BE2C (cell line): ENCODE results near the gene PDCD1LG2.

ENCODE experiments used
- DNase-seq: peaks from one replicate; pipeline ENCODE4 v3.0.0-alpha.2; 2020
- H3K27me3 ChIP-seq: fragments of 250-450 bp; sonication (Bioruptor Pico); 2 replicates; pipeline ENCODE4 v1.5.1; 2020; ENCODE audit warnings: mild to moderate bottlenecking
- H3K36me3 ChIP-seq: fragments of 250-450 bp; sonication (Bioruptor Pico); 2 replicates; pipeline ENCODE4 v1.5.1; 2020; ENCODE audit warnings: mild to moderate bottlenecking
- H3K4me1 ChIP-seq: fragments of 250-450 bp; sonication (Bioruptor Pico); 2 replicates; pipeline ENCODE4 v1.5.1; 2020
- H3K4me3 ChIP-seq: 2 replicates; pipeline ENCODE4 v1.5.1; 2011; ENCODE audit warnings: low read depth, low read length
- H3K9me3 ChIP-seq: fragments of 250-450 bp; sonication (Bioruptor Pico); 2 replicates; pipeline ENCODE4 v1.5.1; 2020
- CTCF ChIP-seq: IDR thresholded peaks from 2 replicates; pipeline ENCODE4 v1.5.1; 2012; ENCODE audit warnings: mild to moderate bottlenecking, low read depth, low read length

Gene PDCD1LG2

GRCh38 chr9:5614192-5614591, 103.9 kb downstream of the PDCD1LG2 start:
- Histone ChIP-seq H3K36me3 (no peaks in the 10 kb centered on the region), H3K4me3 (no peak overlapping the region), H3K27me3 (peaks cover 3% of the 10 kb centered on the region; the same call in 1 of the 2 replicates), H3K4me1 (no peaks in the 10 kb centered on the region), H3K9me3 (no peaks in the 10 kb centered on the region)
- no peak for DNase-seq
- TF ChIP-seq CTCF, result no peak

GRCh38 chr9:5614985-5615384, 104.7 kb downstream of the PDCD1LG2 start:
- Histone ChIP-seq H3K36me3 (no peaks in the 10 kb centered on the region), H3K4me1 (no peaks in the 10 kb centered on the region), H3K27me3 (peaks cover 3% of the 10 kb centered on the region; the same call in 1 of the 2 replicates), H3K9me3 (no peaks in the 10 kb centered on the region), H3K4me3 (no peak overlapping the region)
- TF ChIP-seq CTCF, result no peak
- DNase-seq, result no peak

DNA sequence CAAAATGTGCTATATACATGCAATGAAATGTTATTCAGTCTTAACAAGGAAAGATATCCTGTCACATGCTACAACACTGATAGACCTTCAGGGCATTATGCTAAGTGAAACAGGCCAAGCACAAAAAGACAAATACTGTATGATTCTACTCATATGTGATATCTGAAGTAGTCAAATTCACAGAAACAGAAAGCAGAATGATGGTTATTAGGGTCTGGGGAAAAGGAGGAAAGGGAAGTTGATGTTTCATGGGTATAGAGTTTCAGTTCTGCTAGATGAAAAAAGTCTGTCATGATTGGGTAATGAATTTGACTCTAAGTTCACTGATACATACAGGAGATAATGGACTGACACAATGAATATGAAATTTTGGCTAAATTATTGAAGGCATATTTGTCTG, 107.4 kb downstream of the PDCD1LG2 start:
- no peak overlapping the region for H3K4me3 ChIP-seq
- no peaks in the 10 kb centered on the region for H3K27me3 ChIP-seq
- DNase-seq, result no peak
- TF ChIP-seq CTCF, result no peak
- no peaks in the 10 kb centered on the region for H3K36me3 ChIP-seq
- H3K4me1 ChIP-seq, result no peaks in the 10 kb centered on the region
- H3K9me3 ChIP-seq, result no peaks in the 10 kb centered on the region

DNA sequence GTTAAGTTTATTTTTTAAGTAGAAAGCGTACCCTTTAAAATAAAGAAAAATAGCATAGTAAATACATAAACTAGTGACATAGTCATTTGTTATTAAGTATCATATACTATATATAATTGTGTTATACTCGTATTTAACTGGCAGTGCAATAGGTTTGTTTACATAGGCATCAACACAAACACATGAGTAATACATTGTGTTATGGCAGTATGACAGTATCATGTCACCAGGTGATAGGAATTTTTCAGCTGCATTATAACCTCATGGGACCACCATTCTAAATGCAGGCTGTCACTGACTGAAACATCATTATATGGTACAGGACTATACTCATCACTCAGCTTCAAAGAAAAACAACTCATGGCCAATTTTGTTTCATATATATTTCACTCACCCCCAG, 110.2 kb downstream of the PDCD1LG2 start:
- no peaks in the 10 kb centered on the region for H3K36me3 ChIP-seq
- H3K4me3 ChIP-seq, result no peak overlapping the region
- no peaks in the 10 kb centered on the region for H3K4me1 ChIP-seq
- TF ChIP-seq CTCF, result no peak
- DNase-seq, result no peak
- no peaks in the 10 kb centered on the region for H3K27me3 ChIP-seq
- no peaks in the 10 kb centered on the region for H3K9me3 ChIP-seq
